ENCODE results near the gene ATF6B. TPM values are rescaled to one million over a fixed set of nuclear protein-coding genes. Genes with fewer than 3 reads are reported as not detected.
A peak's percentile ranks its signal among the peaks of the same experiment; 100 is the strongest.

The ATF6B gene
- total RNA-seq, 1 donor: 23.8 TPM

- TF ChIP-seq CTCF (IDR thresholded peaks at IDR 0.05; ENCODE audit: insufficient read depth, low read length): no peak
- no peak for DNase-seq (ENCODE audit: low read depth)
Observed at GRCh38 chr6:32140420-32141046, 12.5 kb upstream of the ATF6B start.

GRCh38 chr6:32139590-32139989 lies 11.5 kb upstream of the ATF6B start:
- TF ChIP-seq CTCF (IDR thresholded peaks at IDR 0.05; ENCODE audit: insufficient read depth, low read length): no peak
- H3K4me3 ChIP-seq (ENCODE audit: low read depth, low read length): no peak overlapping the region
- no peak for DNase-seq (ENCODE audit: low read depth)

More at GRCh38 chr6:32140420-32141046, 12.5 kb upstream of the ATF6B start:
- no peak overlapping the region for H3K4me3 ChIP-seq (ENCODE audit: low read depth, low read length)

DNA sequence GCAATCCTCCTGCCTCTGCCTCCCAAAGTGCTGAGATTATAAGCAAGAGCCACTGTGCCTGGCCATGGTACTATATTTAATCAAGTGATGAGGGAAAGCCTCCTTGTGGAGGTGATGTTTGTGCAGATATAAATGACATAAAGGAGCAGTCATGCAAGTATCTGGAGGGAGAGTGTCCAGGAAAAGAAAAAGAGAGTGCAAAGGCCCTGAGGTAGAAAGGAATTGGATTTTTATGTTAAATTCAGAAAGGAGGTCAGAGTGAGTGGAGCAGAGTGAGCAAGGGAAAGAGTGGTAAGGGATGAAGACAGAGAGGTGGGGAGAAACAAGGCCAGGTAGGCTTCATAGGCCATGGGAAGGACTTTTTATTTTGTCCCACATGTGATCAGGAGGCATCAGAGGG lies 9.4 kb upstream of the ATF6B start:
- TF ChIP-seq CTCF (IDR thresholded peaks at IDR 0.05; ENCODE audit: insufficient read depth, low read length): no peak
- no peak for DNase-seq (ENCODE audit: low read depth)
- no peak overlapping the region for H3K4me3 ChIP-seq (ENCODE audit: low read depth, low read length)

- DNase-seq (ENCODE audit: low read depth): peak; percentile 45
- no peak overlapping the region for H3K4me3 ChIP-seq (ENCODE audit: low read depth, low read length)
- TF ChIP-seq CTCF (IDR thresholded peaks at IDR 0.05; ENCODE audit: insufficient read depth, low read length): no peak
Observed at GRCh38 chr6:32133786-32134185, 5.7 kb upstream of the ATF6B start.

DNA sequence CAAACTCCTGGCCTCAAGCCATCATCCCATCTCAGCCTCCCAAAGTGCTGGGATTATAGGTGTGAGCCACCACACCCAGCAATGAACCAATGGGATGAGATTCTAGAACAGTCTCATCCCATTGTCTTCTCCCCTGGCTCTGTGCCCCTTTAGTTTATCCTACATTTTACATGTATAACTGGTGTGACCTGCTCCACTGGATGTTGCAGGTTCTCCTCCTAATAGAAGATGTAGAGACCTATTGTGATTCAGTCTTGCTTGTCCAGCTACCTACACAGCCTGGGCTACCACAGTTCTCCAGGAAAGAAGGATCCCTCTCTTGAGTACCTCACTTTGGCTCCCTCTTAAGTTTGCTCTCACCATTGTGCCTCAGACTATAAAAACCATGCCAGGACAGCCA lies 4.1 kb upstream of the ATF6B start:
- no peak overlapping the region for H3K4me3 ChIP-seq (ENCODE audit: low read depth, low read length)
- TF ChIP-seq CTCF (IDR thresholded peaks at IDR 0.05; ENCODE audit: insufficient read depth, low read length): no peak
- DNase-seq (ENCODE audit: low read depth): no peak

GRCh38 chr6:32131439-32131948 lies 3.4 kb upstream of the ATF6B start:
- no peak for TF ChIP-seq CTCF (IDR thresholded peaks at IDR 0.05; ENCODE audit: insufficient read depth, low read length)
- H3K4me3 ChIP-seq (ENCODE audit: low read depth, low read length): no peak overlapping the region
- no peak for DNase-seq (ENCODE audit: low read depth)
